H7 (cell line): ENCODE measurements around the gene PRKAG2. TPM values are rescaled to one million over a fixed set of nuclear protein-coding genes. Genes with fewer than 3 reads are reported as not detected.

Source experiments
- DNase-seq: peaks from one replicate; pipeline ENCODE4 v3.0.0; 2012
- H3K27me3 ChIP-seq: 2 replicates; pipeline ENCODE4 v1.6.0; 2011; ENCODE audit warnings: mild to moderate bottlenecking, low read length; ENCODE audit not compliant: control insufficient read depth, insufficient read depth
- H3K36me3 ChIP-seq: replicated peaks from 2 replicates; pipeline ENCODE4 v1.5.1; 2011; ENCODE audit warnings: low read length; ENCODE audit not compliant: control insufficient read depth, insufficient read depth
- H3K4me3 ChIP-seq: 2 replicates; pipeline ENCODE4 v1.5.1; 2011; ENCODE audit warnings: low read depth, mild to moderate bottlenecking, control low read depth, low read length, moderate library complexity; ENCODE audit not compliant: insufficient read depth
- total RNA-seq: library from RNA; depleted of rRNA; stranded (reverse); fragments of >200 nt; shearing (Covaris generic); gene quantifications from 2 replicates; pipeline ENCODE4 v1.2.3, GENCODE V29; 2014

PRKAG2 gene
- total RNA-seq, 1 experiment from 2014 or later = 6.0 TPM

GRCh38 chr7:151663382-151664100, 213.4 kb downstream of the PRKAG2 start:
- Histone ChIP-seq H3K27me3 (no peaks in the 10 kb centered on the region), H3K36me3 (no peaks in the 10 kb centered on the region)
- no peak for DNase-seq

DNA sequence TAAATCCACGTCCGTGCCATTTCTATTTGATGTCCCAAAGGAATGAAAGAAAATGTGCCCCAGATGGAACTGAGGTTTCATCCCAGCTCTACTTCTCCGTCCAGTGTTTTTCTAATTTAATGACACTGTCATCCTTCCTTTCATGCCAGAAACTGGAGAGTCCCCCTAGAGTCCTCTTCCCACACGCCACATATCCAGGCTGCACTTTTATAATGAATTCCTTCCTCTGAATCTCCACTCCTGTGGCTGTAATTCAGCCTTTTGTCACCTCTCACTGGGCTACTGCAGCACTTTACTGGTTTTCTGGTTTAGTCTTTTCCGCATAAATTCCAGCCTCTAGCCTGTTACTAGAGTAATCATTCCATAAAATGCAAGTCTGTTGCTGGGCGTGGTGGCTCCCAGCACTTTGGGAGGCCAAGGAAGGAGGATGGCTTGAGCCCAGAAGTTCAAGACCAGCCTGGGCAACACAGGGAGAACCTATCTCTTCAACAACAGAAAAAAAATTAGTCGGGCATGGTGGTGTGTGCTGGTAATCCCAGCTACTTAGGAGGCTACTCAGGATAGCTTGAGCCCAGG, 214.6 kb downstream of the PRKAG2 start:
- no peaks in the 10 kb centered on the region for H3K36me3 ChIP-seq
- H3K4me3 ChIP-seq = no peak overlapping the region
- DNase-seq = no peak
- no peaks in the 10 kb centered on the region for H3K27me3 ChIP-seq

More at GRCh38 chr7:151663382-151664100, 213.4 kb downstream of the PRKAG2 start:
- H3K4me3 ChIP-seq = no peak overlapping the region

DNA sequence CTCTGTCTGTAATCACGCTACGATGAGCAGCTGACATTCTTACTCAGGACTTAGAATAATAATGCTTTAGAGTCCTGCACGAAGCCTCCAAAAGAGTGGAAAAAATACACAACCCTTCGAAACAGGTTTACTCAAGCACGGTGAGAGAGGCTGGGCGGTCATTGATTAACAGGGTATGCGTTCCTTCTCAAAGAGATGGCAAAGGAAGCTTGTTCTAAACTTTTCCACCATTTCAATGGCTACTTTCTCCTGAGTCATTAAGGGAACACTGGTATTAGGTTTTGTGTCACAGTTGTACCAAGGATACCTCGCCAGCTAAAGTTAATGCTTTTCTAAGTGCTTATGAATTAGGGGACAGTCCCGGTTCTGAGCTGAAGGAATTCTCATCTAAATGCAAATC, 215.3 kb downstream of the PRKAG2 start:
- DNase-seq = no peak

DNA sequence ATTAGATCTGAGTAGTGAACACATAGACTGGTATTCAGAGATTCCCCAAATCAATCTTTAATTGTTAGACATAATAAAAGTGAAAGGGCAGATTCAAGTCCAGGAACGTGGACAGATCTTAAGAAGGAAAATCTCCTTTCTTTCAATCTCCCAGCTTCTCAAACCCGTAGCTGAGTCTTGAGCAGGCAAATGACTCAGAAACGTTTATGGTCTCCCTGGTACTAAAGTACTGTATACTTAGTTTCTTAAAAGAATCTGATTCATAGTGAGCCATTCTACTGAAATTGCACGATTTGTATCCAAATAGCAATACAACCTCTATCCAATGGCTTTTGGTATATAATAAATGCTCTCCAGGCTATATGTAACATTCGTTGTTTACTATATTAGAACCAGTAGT, 216.8 kb downstream of the PRKAG2 start:
- DNase-seq = no peak
- H3K27me3 ChIP-seq = no peaks in the 10 kb centered on the region

More for the DNA sequence above, 215.3 kb downstream of the PRKAG2 start:
- Histone ChIP-seq H3K36me3 (no peaks in the 10 kb centered on the region), H3K4me3 (no peak overlapping the region), H3K27me3 (no peaks in the 10 kb centered on the region)

GRCh38 chr7:151659219-151659618, 217.7 kb downstream of the PRKAG2 start:
- Histone ChIP-seq H3K36me3 (no peaks in the 10 kb centered on the region), H3K27me3 (no peaks in the 10 kb centered on the region), H3K4me3 (no peak overlapping the region)
- DNase-seq = no peak

More for the DNA sequence above, 216.8 kb downstream of the PRKAG2 start:
- Histone ChIP-seq H3K36me3 (no peaks in the 10 kb centered on the region), H3K4me3 (no peak overlapping the region)

DNA sequence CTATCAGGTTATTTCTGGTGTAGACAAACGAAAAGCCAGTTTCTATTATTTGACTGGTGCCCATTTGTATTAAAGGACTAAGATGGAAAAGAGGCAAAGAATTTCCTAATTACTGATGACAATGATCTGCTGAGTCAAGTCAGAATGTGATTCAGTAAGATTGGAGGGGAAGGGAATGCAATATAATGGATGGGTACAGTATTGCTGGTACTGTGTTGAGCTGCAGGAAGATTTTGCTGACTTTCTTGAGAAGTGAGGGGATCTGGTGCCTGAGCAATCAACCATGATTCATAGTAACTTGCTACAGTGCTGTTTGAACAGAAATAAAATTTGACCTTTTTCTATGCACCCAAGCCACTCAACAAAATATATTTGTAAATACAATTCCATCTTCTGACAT, 218.1 kb downstream of the PRKAG2 start:
- DNase-seq = no peak
- H3K4me3 ChIP-seq = no peak overlapping the region
- H3K27me3 ChIP-seq = no peaks in the 10 kb centered on the region
- H3K36me3 ChIP-seq = no peaks in the 10 kb centered on the region

DNA sequence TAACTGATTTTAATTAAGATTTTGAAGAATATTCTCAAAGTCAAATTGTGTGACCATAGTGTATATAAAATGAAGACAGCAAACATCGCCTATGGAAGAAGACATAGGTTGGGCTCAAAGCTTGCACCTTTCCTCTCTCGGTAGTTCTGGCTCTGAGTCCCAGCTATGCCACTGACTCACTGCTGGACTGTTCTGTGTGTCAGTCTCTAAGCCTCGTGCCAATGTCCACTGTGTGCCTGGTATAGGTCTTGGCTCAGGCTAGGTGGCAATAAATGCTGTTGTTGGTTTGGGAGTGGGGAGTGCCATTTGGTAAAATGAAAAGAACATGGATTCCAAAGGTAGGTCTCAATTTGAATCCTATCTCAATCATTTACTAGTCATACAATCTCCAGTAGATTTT, 219.7 kb downstream of the PRKAG2 start:
- no peak for DNase-seq
- H3K4me3 ChIP-seq = no peak overlapping the region
- no peaks in the 10 kb centered on the region for H3K36me3 ChIP-seq
- no peaks in the 10 kb centered on the region for H3K27me3 ChIP-seq

DNA sequence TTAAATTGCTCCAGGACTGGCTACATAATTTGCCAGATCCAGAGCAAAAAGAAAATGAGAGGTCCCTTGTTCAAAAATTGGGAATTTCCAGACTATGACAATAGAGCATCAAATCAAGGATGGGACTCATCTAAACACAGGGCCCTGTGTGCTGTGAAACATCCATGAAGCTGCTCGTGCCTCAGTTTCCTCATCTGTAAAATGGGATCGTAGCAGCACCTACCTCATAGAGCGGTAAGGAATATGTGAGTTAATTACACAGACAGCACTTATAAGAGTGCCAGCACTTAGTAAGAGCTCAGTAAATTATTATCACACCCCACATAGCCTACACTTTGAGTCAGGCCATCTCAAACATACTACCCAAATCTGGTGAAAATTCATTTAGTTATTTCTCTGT, 221.4 kb downstream of the PRKAG2 start:
- Histone ChIP-seq H3K36me3 (no peaks in the 10 kb centered on the region), H3K27me3 (no peaks in the 10 kb centered on the region), H3K4me3 (no peak overlapping the region)
- no peak for DNase-seq

- DNase-seq = no peak
- H3K4me3 ChIP-seq = no peak overlapping the region
- no peaks in the 10 kb centered on the region for H3K36me3 ChIP-seq
- no peaks in the 10 kb centered on the region for H3K27me3 ChIP-seq
Observed at GRCh38 chr7:151652111-151652510, 224.8 kb downstream of the PRKAG2 start.

- Histone ChIP-seq H3K36me3 (no peaks in the 10 kb centered on the region), H3K27me3 (no peaks in the 10 kb centered on the region)
Observed at GRCh38 chr7:151650161-151650560, 226.8 kb downstream of the PRKAG2 start.

GRCh38 chr7:151648429-151648828, 228.5 kb downstream of the PRKAG2 start:
- no peaks in the 10 kb centered on the region for H3K36me3 ChIP-seq
- no peak for DNase-seq
- H3K27me3 ChIP-seq = no peaks in the 10 kb centered on the region
- H3K4me3 ChIP-seq = no peak overlapping the region

More at GRCh38 chr7:151650161-151650560, 226.8 kb downstream of the PRKAG2 start:
- DNase-seq = no peak
- no peak overlapping the region for H3K4me3 ChIP-seq

- DNase-seq = no peak
- Histone ChIP-seq H3K36me3 (no peaks in the 10 kb centered on the region), H3K4me3 (no peak overlapping the region), H3K27me3 (no peaks in the 10 kb centered on the region)
Observed at GRCh38 chr7:151647874-151648273, 229.0 kb downstream of the PRKAG2 start.

- DNase-seq = no peak
- Histone ChIP-seq H3K4me3 (no peak overlapping the region), H3K27me3 (no peaks in the 10 kb centered on the region), H3K36me3 (no peaks in the 10 kb centered on the region)
Observed at GRCh38 chr7:151647006-151647405, 229.9 kb downstream of the PRKAG2 start.

- no peaks in the 10 kb centered on the region for H3K27me3 ChIP-seq
- DNase-seq = no peak
- no peaks in the 10 kb centered on the region for H3K36me3 ChIP-seq
- H3K4me3 ChIP-seq = no peak overlapping the region
Observed at GRCh38 chr7:151645311-151645710, 231.6 kb downstream of the PRKAG2 start.

DNA sequence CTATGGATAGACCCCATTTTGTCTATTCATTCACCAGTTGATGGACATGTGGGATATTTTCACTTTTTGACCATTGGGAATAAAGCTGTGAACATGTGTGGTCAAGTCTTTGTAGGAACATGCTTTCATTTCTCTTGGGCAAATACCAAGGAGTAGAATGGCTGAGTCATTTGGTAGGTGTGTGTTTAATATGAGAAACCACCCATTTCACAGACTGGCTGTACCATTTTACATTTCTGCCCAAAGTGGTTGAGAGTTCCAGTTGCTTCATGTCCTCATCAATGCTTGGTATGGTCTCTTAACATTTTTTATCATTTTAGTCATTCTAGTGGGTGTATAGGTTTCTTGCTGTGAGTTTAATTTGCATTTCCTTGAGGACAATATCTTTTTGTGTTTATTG, 232.4 kb downstream of the PRKAG2 start:
- Histone ChIP-seq H3K27me3 (no peaks in the 10 kb centered on the region), H3K4me3 (no peak overlapping the region), H3K36me3 (no peaks in the 10 kb centered on the region)
- no peak for DNase-seq
